Measurements from ENCODE around the gene FGR. TPM values are rescaled to one million over a fixed set of nuclear protein-coding genes. Genes with fewer than 3 reads are reported as not detected.

FGR gene
- total RNA-seq, 2 experiments from 2014 or later, result 0.51 to 0.56 TPM

DNA sequence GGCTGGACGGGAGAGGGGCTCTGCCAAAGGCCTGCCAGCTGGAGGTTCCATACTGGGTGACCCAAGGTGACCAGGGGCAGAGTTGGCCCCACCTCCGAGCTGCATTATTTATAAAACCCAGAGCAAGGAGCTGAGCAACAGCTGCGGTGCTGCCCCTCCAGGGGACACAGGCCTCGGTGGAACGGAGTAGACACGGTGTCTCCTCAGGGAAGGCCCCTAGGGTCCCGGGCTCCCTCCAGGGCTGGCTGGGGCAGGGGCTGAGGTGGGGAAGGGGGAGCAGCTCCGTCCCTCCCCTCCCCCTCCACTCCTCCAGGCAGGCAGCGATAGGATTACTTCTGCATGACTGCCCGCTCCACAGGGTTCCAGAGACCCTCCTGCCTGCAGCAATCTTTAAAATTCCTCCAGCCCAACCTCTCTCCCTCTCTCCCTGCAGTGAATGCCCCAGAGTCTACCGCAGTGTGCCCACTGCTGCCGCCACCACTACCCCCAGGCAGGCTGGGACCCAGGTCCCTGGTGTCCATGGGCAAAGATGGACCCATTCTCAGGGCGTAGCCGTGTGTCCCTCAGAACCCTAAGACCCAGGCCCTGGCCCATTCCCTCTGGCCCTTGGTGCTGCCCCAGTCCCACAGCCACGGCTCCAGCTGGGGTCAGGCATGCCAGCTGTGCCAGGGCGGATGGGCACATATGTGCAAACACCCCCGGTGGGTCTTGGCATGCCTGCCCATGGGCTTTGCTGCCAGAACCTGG is 41.9 kb downstream of the FGR start:
- ChIA-PET CTCF (interaction anchor here (1.3 to 1.9 kb wide), 4 partner anchors 9 to 197 kb away, joined by 3 to 9 read pairs (median 6); no protein-coding TSS in a partner anchor), POLR2A (interaction anchor here (1.5 kb wide), 1 partner anchor 23 kb away, joined by 5 read pairs; no protein-coding TSS in a partner anchor)
- no peaks in the 10 kb centered on the region for H3K9me3 Mint-ChIP-seq
- no peak overlapping the region for H3K4me3 Mint-ChIP-seq
- no peaks in the 10 kb centered on the region for H3K4me1 Mint-ChIP-seq (ENCODE audit: low read depth)
- H3K27me3 Mint-ChIP-seq, result no peaks in the 10 kb centered on the region
- H3K27ac Mint-ChIP-seq, result no peak overlapping the region
- TF ChIP-seq, protein P1, sequence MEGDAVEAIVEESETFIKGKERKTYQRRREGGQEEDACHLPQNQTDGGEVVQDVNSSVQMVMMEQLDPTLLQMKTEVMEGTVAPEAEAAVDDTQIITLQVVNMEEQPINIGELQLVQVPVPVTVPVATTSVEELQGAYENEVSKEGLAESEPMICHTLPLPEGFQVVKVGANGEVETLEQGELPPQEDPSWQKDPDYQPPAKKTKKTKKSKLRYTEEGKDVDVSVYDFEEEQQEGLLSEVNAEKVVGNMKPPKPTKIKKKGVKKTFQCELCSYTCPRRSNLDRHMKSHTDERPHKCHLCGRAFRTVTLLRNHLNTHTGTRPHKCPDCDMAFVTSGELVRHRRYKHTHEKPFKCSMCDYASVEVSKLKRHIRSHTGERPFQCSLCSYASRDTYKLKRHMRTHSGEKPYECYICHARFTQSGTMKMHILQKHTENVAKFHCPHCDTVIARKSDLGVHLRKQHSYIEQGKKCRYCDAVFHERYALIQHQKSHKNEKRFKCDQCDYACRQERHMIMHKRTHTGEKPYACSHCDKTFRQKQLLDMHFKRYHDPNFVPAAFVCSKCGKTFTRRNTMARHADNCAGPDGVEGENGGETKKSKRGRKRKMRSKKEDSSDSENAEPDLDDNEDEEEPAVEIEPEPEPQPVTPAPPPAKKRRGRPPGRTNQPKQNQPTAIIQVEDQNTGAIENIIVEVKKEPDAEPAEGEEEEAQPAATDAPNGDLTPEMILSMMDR (IDR thresholded peaks at IDR 0.05), result no peak
- no peak for ATAC-seq
- no peak for DNase-seq
- H3K36me3 Mint-ChIP-seq (ENCODE audit: low read depth), result no peaks in the 10 kb centered on the region
- intact Hi-C loops (cut with micrococcal nuclease), result no loop called here

GRCh38 chr1:27592232-27592930 is 42.6 kb downstream of the FGR start:
- no peak for DNase-seq
- H3K27ac Mint-ChIP-seq, result no peak overlapping the region
- CTCF ChIA-PET, result interaction anchor here (1.3 to 1.9 kb wide), 5 partner anchors 9 to 296 kb away, joined by 3 to 9 read pairs (median 5); no protein-coding TSS in a partner anchor

GRCh38 chr1:27591622-27592021 is 43.4 kb downstream of the FGR start:
- Mint-ChIP-seq H3K27ac (no peak overlapping the region), H3K27me3 (no peaks in the 10 kb centered on the region), H3K4me1 (ENCODE audit: low read depth) (no peaks in the 10 kb centered on the region), H3K4me3 (no peak overlapping the region), H3K9me3 (no peaks in the 10 kb centered on the region), H3K36me3 (ENCODE audit: low read depth) (no peaks in the 10 kb centered on the region)
- ATAC-seq (no peak), DNase-seq (no peak)
- TF ChIP-seq, protein P1 (IDR thresholded peaks at IDR 0.05), result no peak
- intact Hi-C loops (cut with micrococcal nuclease), result no loop called here
- POLR2A ChIA-PET, result interaction anchor here (1.3 to 1.5 kb wide), 2 partner anchors 21 to 70 kb away, joined by 4 to 5 read pairs; no protein-coding TSS in a partner anchor
- CTCF ChIA-PET, result interaction anchor here (1.2 to 1.9 kb wide), 5 partner anchors 23 to 295 kb away, joined by 4 to 9 read pairs (median 5); no protein-coding TSS in a partner anchor

More at GRCh38 chr1:27592232-27592930, 42.6 kb downstream of the FGR start:
- Mint-ChIP-seq H3K36me3 (ENCODE audit: low read depth) (no peaks in the 10 kb centered on the region), H3K4me1 (ENCODE audit: low read depth) (no peaks in the 10 kb centered on the region), H3K4me3 (no peak overlapping the region), H3K9me3 (no peaks in the 10 kb centered on the region), H3K27me3 (no peaks in the 10 kb centered on the region)
- ATAC-seq, result no peak
- TF ChIP-seq, protein P1 (IDR thresholded peaks at IDR 0.05), result no peak
- POLR2A ChIA-PET, result interaction anchor here (1.5 kb wide), 1 partner anchor 22 kb away, joined by 5 read pairs; no protein-coding TSS in a partner anchor
- intact Hi-C loops (cut with micrococcal nuclease), result no loop called here

- Mint-ChIP-seq H3K36me3 (ENCODE audit: low read depth) (no peaks in the 10 kb centered on the region), H3K4me1 (ENCODE audit: low read depth) (no peaks in the 10 kb centered on the region), H3K9me3 (no peaks in the 10 kb centered on the region), H3K4me3 (no peak overlapping the region), H3K27ac (no peak overlapping the region), H3K27me3 (no peaks in the 10 kb centered on the region)
- intact Hi-C loops (cut with micrococcal nuclease), result no loop called here
- ChIA-PET POLR2A (interaction anchor here (1.3 to 1.5 kb wide), 2 partner anchors 21 to 69 kb away, joined by 4 to 5 read pairs; no protein-coding TSS in a partner anchor), CTCF (interaction anchor here (0.9 to 1.9 kb wide), 6 partner anchors 16 to 294 kb away, joined by 3 to 9 read pairs (median 5); no protein-coding TSS in a partner anchor)
- TF ChIP-seq, protein P1 (IDR thresholded peaks at IDR 0.05), result no peak
- no peak for DNase-seq
- no peak for ATAC-seq
Observed at GRCh38 chr1:27590917-27591508, 44.0 kb downstream of the FGR start.
